HG03097 (cell line): ENCODE data around the gene KRT28.
"Not testable (repeated sequence)": the region's sequence is repeated elsewhere in the genome, so short reads cannot be mapped to it uniquely, and the experiment has no call there.

Source experiments
- ATAC-seq: cut with Tn5 transposase; IDR thresholded peaks from one replicate; pipeline ENCODE4 v1.9.1; 2021; ENCODE audit not compliant: unreplicated experiment, low FRiP score

Gene KRT28

GRCh38 chr17:40819528-40820125 lies 19.9 kb upstream of the KRT28 start:
- no peak for ATAC-seq

GRCh38 chr17:40818733-40819527 lies 19.2 kb upstream of the KRT28 start:
- peak; percentile 68 for ATAC-seq

GRCh38 chr17:40818343-40818732 lies 18.6 kb upstream of the KRT28 start:
- no peak for ATAC-seq

- ATAC-seq, result no peak
Measured at GRCh38 chr17:40817103-40817682, 17.4 kb upstream of the KRT28 start.

GRCh38 chr17:40816569-40816968 lies 16.8 kb upstream of the KRT28 start:
- no peak for ATAC-seq

GRCh38 chr17:40815381-40815780 lies 15.6 kb upstream of the KRT28 start:
- no peak for ATAC-seq

- not testable (repeated sequence) for ATAC-seq
Measured at GRCh38 chr17:40814657-40815056, 14.9 kb upstream of the KRT28 start.

GRCh38 chr17:40813804-40814203 lies 14.0 kb upstream of the KRT28 start:
- ATAC-seq, result no peak

- no peak for ATAC-seq
Measured at GRCh38 chr17:40812639-40813038, 12.9 kb upstream of the KRT28 start.

- ATAC-seq, result no peak
Measured at GRCh38 chr17:40810494-40810893, 10.7 kb upstream of the KRT28 start.

GRCh38 chr17:40809721-40810421 lies 10.1 kb upstream of the KRT28 start:
- ATAC-seq, result no peak

GRCh38 chr17:40806131-40806530 lies 6.4 kb upstream of the KRT28 start:
- no peak for ATAC-seq

GRCh38 chr17:40803617-40804082 lies 3.9 kb upstream of the KRT28 start:
- ATAC-seq, result no peak

GRCh38 chr17:40801157-40801556 lies 1.4 kb upstream of the KRT28 start:
- ATAC-seq, result no peak

GRCh38 chr17:40800381-40800780 lies 622 bp upstream of the KRT28 start:
- no peak for ATAC-seq

- no peak for ATAC-seq
Measured at GRCh38 chr17:40796846-40797245, 2.9 kb downstream of the KRT28 start.

- ATAC-seq, result no peak
Measured at GRCh38 chr17:40795019-40795667, 4.6 kb downstream of the KRT28 start.

- ATAC-seq, result no peak
Measured at GRCh38 chr17:40794466-40794865, 5.3 kb downstream of the KRT28 start.

- no peak for ATAC-seq
Measured at GRCh38 chr17:40793832-40794231, 5.9 kb downstream of the KRT28 start.

GRCh38 chr17:40791787-40792436 lies 7.8 kb downstream of the KRT28 start:
- no peak for ATAC-seq
